ENCODE results near the gene SH3RF3.
A peak's percentile ranks its signal among the peaks of the same experiment; 100 is the strongest.

SH3RF3 gene

GRCh38 chr2:109367683-109368082, 238.7 kb downstream of the SH3RF3 start:
- DNase-seq = no peak

GRCh38 chr2:109368798-109369197, 239.8 kb downstream of the SH3RF3 start:
- DNase-seq = no peak

GRCh38 chr2:109369671-109370191, 240.7 kb downstream of the SH3RF3 start:
- DNase-seq = no peak

GRCh38 chr2:109370399-109371035, 241.5 kb downstream of the SH3RF3 start:
- DNase-seq = no peak

GRCh38 chr2:109371481-109372170, 242.6 kb downstream of the SH3RF3 start:
- DNase-seq = no peak

- DNase-seq = no peak
Observed at GRCh38 chr2:109372171-109372568, 243.2 kb downstream of the SH3RF3 start.

- DNase-seq = peak; percentile 49
Observed at GRCh38 chr2:109372614-109373013, 243.6 kb downstream of the SH3RF3 start.

- DNase-seq = no peak
Observed at GRCh38 chr2:109373791-109374547, 245.0 kb downstream of the SH3RF3 start.

GRCh38 chr2:109374548-109375130, 245.6 kb downstream of the SH3RF3 start:
- DNase-seq = no peak

- no peak for DNase-seq
Observed at GRCh38 chr2:109375131-109375561, 246.1 kb downstream of the SH3RF3 start.

- DNase-seq = no peak
Observed at GRCh38 chr2:109375656-109376055, 246.7 kb downstream of the SH3RF3 start.

- no peak for DNase-seq
Observed at GRCh38 chr2:109376115-109376514, 247.1 kb downstream of the SH3RF3 start.

GRCh38 chr2:109376796-109377495, 247.9 kb downstream of the SH3RF3 start:
- no peak for DNase-seq

GRCh38 chr2:109377976-109378375, 249.0 kb downstream of the SH3RF3 start:
- DNase-seq = no peak

GRCh38 chr2:109378682-109379081, 249.7 kb downstream of the SH3RF3 start:
- no peak for DNase-seq

GRCh38 chr2:109379507-109379906, 250.5 kb downstream of the SH3RF3 start:
- DNase-seq = no peak

GRCh38 chr2:109380502-109381326, 251.7 kb downstream of the SH3RF3 start:
- DNase-seq = no peak

GRCh38 chr2:109381327-109381820, 252.4 kb downstream of the SH3RF3 start:
- DNase-seq = no peak

GRCh38 chr2:109382226-109382895, 253.4 kb downstream of the SH3RF3 start:
- no peak for DNase-seq

GRCh38 chr2:109382951-109383350, 253.9 kb downstream of the SH3RF3 start:
- peak; percentile 91 for DNase-seq

Data from NCI-H2029 (cell line).